Fibroblast of lung (primary cell): ENCODE results near the gene SAP30BP. TPM values are rescaled to one million over a fixed set of nuclear protein-coding genes. Genes with fewer than 3 reads are reported as not detected.
"Not testable (repeated sequence)": the region's sequence is repeated elsewhere in the genome, so short reads cannot be mapped to it uniquely, and the experiment has no call there.

Experiments
- DNase-seq, 2 donors: peaks; one replicate each; pipeline versions ENCODE4 v3.0.0 to v3.0.0-alpha.2; 2010; ENCODE audit warnings: low read depth in 2 of 2
- H2AFZ ChIP-seq: 2 replicates; pipeline ENCODE4 v1.5.1; 2012; ENCODE audit warnings: low read length, control low read depth, inconsistent platforms
- H3K27ac ChIP-seq: 2 replicates; pipeline ENCODE4 v1.5.1; 2011; ENCODE audit warnings: low read length, control low read depth; ENCODE audit not compliant: insufficient read depth
- H3K27me3 ChIP-seq: 2 replicates; pipeline ENCODE4 v1.5.1; 2011; ENCODE audit warnings: mild to moderate bottlenecking, low read length; ENCODE audit not compliant: control insufficient read depth, insufficient read depth
- H3K36me3 ChIP-seq: 2 replicates; pipeline ENCODE4 v1.5.1; 2011; ENCODE audit warnings: low read length; ENCODE audit not compliant: control insufficient read depth, insufficient read depth
- H3K4me1 ChIP-seq: 2 replicates; pipeline ENCODE4 v1.5.1; 2011; ENCODE audit warnings: low read length; ENCODE audit not compliant: control insufficient read depth, insufficient read depth; ENCODE audit errors: extremely low read depth
- H3K4me2 ChIP-seq: 2 replicates; pipeline ENCODE4 v1.5.1; 2011; ENCODE audit warnings: low read length, control low read depth; ENCODE audit not compliant: insufficient read depth; ENCODE audit errors: extremely low read depth
- H3K4me3 ChIP-seq, 4 experiments: fragments of 200-600 bp in 1 of 4; sonication (generic) in 1 of 4; replicated peaks in 1 of 4; 2 replicates each; pipeline ENCODE4 v1.5.1; 2011 to 2016; ENCODE audit warnings: low read length in 4 of 4, low read depth in 3 of 4, mild to moderate bottlenecking in 3 of 4, control low read depth in 2 of 4, inconsistent platforms in 1 of 4, mixed read lengths in 1 of 4; ENCODE audit not compliant: insufficient read depth in 1 of 4; ENCODE audit errors: control extremely low read depth in 1 of 4
- H3K79me2 ChIP-seq: 2 replicates; pipeline ENCODE4 v1.5.1; 2012; ENCODE audit warnings: mild to moderate bottlenecking, low read length, inconsistent platforms; ENCODE audit not compliant: control insufficient read depth, insufficient read depth
- H3K9ac ChIP-seq: 2 replicates; pipeline ENCODE4 v1.5.1; 2011; ENCODE audit warnings: mild to moderate bottlenecking, low read length, control low read depth; ENCODE audit not compliant: insufficient read depth
- H3K9me3 ChIP-seq: 2 replicates; pipeline ENCODE4 v1.5.1; 2012; ENCODE audit warnings: low read depth, low read length; ENCODE audit not compliant: control insufficient read depth, insufficient read depth
- H4K20me1 ChIP-seq: 2 replicates; pipeline ENCODE4 v1.5.1; 2011; ENCODE audit warnings: low read length; ENCODE audit not compliant: control insufficient read depth, insufficient read depth; ENCODE audit errors: extremely low read depth
- CTCF ChIP-seq, 2 donors: IDR thresholded peaks in 1 of 2; conservative IDR thresholded peaks in 1 of 2; 1 replicate in 1 of 2; 2 replicates in 1 of 2; pipeline ENCODE4 v1.5.1; 2011 to 2012; ENCODE audit warnings: low read length in 2 of 2, control low read depth in 1 of 2, inconsistent platforms in 1 of 2, low read depth in 1 of 2, mild to moderate bottlenecking in 1 of 2
- EZH2 ChIP-seq: IDR thresholded peaks from 2 replicates; pipeline ENCODE4 v1.5.1; 2012; ENCODE audit warnings: low read length, control low read depth, mild to moderate bottlenecking; ENCODE audit errors: missing control alignments
- polyA plus RNA-seq, 2 donors: library from polyadenylated mRNA; depleted of rRNA in 1 of 2; stranded (reverse) in 1 of 2; unstranded in 1 of 2; fragments of >200 nt; gene quantifications; 2 replicates each; pipeline ENCODE4 v1.2.1, GENCODE V29; 2011 to 2012; ENCODE audit warnings: missing spikeins in 1 of 2
- total RNA-seq: library from RNA; depleted of rRNA; stranded (reverse); fragments of >200 nt; gene quantifications from 2 replicates; pipeline ENCODE4 v1.2.1, GENCODE V29; 2014

The SAP30BP gene
- total and polyA plus RNA-seq, 2 donors (not counting 1 experiment from before 2014, with no cell fraction given) = 43.9 to 61.0 TPM

GRCh38 chr17:75637143-75637538 lies 30.0 kb upstream of the SAP30BP start:
- H2AFZ ChIP-seq = no peak overlapping the region
- no peak overlapping the region for H3K27ac ChIP-seq
- no peak for TF ChIP-seq EZH2
- no peak for TF ChIP-seq CTCF (conservative IDR thresholded peaks at IDR 0.05 in 1 of 2, IDR thresholded peaks at IDR 0.05 in 1 of 2; ENCODE audit: low read depth in 1 of 2, low read length in 2 of 2)
- DNase-seq = no peak
- H3K4me1 ChIP-seq = peaks cover 14% of the 10 kb centered on the region
- H3K9me3 ChIP-seq = no peaks in the 10 kb centered on the region
- H3K27me3 ChIP-seq = no peaks in the 10 kb centered on the region
- no peak overlapping the region for H3K4me2 ChIP-seq
- no peak overlapping the region for H3K9ac ChIP-seq
- H4K20me1 ChIP-seq = no peaks in the 10 kb centered on the region
- no peaks in the 10 kb centered on the region for H3K36me3 ChIP-seq
- H3K79me2 ChIP-seq = no peaks in the 10 kb centered on the region
- no peak overlapping the region for H3K4me3 ChIP-seq

- Histone ChIP-seq H3K9ac (no peak overlapping the region), H2AFZ (no peak overlapping the region), H3K27me3 (no peaks in the 10 kb centered on the region), H3K4me2 (no peak overlapping the region), H3K9me3 (no peaks in the 10 kb centered on the region), H3K27ac (no peak overlapping the region), H3K79me2 (no peaks in the 10 kb centered on the region), H4K20me1 (no peaks in the 10 kb centered on the region), H3K36me3 (no peaks in the 10 kb centered on the region), H3K4me1 (peaks cover 14% of the 10 kb centered on the region), H3K4me3 (no peak overlapping the region)
- TF ChIP-seq EZH2 (no peak), CTCF (conservative IDR thresholded peaks at IDR 0.05 in 1 of 2, IDR thresholded peaks at IDR 0.05 in 1 of 2; ENCODE audit: low read depth in 1 of 2, low read length in 2 of 2) (no peak)
- DNase-seq = no peak
Measured at GRCh38 chr17:75637551-75637950, 29.6 kb upstream of the SAP30BP start.

GRCh38 chr17:75638039-75638438 lies 29.1 kb upstream of the SAP30BP start:
- H3K4me2 ChIP-seq, DNase-seq, H3K9me3 ChIP-seq, H3K27me3 ChIP-seq, H3K79me2 ChIP-seq, H3K9ac ChIP-seq, H2AFZ ChIP-seq, H3K36me3 ChIP-seq, H3K27ac ChIP-seq, H4K20me1 ChIP-seq, H3K4me3 ChIP-seq: not testable (repeated sequence)
- peaks cover 13% of the 10 kb centered on the region for H3K4me1 ChIP-seq
